Measurements from ENCODE around the gene CPA4.

Gene CPA4

DNA sequence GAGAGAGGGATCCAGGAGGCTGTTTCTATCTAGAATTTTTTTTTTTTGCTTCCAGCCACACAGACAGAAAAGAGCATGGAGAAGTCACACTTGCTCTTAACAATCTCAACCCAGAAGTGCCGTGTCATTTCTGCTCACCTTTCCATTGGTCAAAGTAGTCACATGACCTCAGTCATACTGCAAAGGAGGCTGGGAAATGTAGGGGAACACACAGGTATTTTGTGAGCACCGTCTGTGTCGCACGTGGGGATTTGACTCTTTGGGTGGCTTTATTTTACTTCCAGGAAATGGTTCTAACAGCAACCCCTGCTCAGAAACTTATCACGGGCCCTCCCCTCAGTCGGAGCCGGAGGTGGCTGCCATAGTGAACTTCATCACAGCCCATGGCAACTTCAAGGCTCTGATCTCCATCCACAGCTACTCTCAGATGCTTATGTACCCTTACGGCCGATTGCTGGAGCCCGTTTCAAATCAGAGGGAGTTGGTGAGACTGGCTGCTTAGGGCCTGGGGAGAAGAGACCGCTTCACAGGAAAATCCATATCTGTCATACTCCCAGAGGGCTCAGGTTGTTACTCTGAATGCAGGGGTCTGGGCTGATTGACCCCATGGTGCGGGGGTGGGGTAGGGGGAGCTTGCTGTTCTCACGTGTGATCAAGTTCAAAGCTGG is 74.3 kb downstream of the CPA4 start:
- TF ChIP-seq, protein P1, sequence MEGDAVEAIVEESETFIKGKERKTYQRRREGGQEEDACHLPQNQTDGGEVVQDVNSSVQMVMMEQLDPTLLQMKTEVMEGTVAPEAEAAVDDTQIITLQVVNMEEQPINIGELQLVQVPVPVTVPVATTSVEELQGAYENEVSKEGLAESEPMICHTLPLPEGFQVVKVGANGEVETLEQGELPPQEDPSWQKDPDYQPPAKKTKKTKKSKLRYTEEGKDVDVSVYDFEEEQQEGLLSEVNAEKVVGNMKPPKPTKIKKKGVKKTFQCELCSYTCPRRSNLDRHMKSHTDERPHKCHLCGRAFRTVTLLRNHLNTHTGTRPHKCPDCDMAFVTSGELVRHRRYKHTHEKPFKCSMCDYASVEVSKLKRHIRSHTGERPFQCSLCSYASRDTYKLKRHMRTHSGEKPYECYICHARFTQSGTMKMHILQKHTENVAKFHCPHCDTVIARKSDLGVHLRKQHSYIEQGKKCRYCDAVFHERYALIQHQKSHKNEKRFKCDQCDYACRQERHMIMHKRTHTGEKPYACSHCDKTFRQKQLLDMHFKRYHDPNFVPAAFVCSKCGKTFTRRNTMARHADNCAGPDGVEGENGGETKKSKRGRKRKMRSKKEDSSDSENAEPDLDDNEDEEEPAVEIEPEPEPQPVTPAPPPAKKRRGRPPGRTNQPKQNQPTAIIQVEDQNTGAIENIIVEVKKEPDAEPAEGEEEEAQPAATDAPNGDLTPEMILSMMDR (conservative IDR thresholded peaks at IDR 0.05; ENCODE audit: low read depth): no peak
- POLR2A ChIA-PET (ENCODE audit: low non-redundant PET): interaction anchor here (0.6 kb wide), 1 partner anchor 162 kb away, joined by 3 read pairs; no protein-coding TSS in a partner anchor
- peak overlapping the region; percentile 56; the same call in 1 of the 2 replicates for H3K27ac ChIP-seq
- no peak for DNase-seq (ENCODE audit: low spot score)
- CTCF ChIA-PET: no interaction called here

DNA sequence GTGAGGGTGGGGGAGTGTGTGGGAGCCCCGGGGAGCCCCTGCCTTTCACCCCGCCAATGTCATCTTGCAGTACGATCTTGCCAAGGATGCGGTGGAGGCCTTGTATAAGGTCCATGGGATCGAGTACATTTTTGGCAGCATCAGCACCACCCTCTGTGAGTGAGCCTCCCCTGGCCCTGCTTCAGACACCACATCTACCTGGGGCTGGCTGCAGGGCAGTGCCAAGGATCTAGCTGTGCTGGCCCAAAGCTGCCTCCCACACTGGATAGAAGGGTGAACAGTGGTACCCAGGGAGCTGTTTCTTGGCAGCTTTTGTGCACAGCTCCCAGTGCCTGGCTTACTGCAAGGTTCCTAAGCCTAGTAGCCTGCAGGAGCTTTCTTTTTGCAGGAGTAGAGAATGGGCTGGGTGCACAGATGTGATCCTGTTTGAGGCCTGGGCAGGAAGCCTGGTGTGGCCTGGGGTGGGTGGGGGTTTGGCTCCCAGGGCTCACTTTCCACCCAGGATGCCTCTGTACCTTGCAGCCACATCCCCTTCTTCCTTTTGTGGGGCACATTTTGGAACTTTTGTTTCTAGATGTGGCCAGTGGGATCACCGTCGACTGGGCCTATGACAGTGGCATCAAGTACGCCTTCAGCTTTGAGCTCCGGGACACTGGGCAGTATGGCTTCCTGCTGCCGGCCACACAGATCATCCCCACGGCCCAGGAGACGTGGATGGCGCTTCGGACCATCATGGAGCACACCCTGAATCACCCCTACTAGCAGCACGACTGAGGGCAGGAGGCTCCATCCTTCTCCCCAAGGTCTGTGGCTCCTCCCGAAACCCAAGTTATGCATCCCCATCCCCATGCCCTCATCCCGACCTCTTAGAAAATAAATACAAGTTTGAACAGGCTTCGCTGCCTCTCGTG is 75.1 kb downstream of the CPA4 start:
- DNase-seq (ENCODE audit: low spot score): no peak
- POLR2A ChIA-PET (ENCODE audit: low non-redundant PET): interaction anchor here (0.6 kb wide), 1 partner anchor 161 kb away, joined by 3 read pairs; no protein-coding TSS in a partner anchor
- CTCF ChIA-PET: no interaction called here
- H3K27ac ChIP-seq: peak overlapping the region; percentile 56
- TF ChIP-seq, protein P1 (conservative IDR thresholded peaks at IDR 0.05; ENCODE audit: low read depth): no peak

DNA sequence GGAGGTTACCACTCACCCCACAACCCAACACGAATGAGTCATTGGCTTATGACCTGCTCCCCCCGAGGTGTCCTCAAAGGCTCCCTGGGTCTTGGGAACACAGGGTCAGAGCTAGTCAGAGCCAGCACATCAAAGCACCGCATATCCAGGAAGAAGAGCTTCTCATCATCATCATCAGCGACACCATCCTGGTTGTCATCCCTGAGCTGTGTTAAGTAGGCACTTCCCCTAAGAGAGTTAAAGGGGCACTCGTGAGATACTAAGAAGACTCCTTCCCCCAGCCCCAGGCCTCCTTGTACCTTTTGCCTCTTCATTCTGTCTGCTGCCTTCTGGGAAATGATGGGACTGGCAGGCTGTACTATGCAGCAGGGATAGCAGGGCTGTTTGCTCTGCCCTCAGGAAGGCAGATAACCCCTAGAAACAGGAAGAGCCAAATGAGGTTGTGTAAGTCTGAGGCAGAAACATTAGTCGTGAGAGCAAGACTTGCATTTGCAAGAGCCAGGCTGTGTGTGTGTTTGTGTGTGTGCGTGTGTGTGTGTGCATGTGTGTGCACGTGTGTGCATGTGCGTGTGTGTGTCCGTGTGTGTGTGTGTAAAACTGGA is 76.2 kb downstream of the CPA4 start:
- ChIA-PET CTCF (no interaction called here), POLR2A (ENCODE audit: low non-redundant PET) (no interaction called here)
- peak overlapping the region; percentile 56 for H3K27ac ChIP-seq
- TF ChIP-seq, protein P1 (conservative IDR thresholded peaks at IDR 0.05; ENCODE audit: low read depth): no peak
- DNase-seq (ENCODE audit: low spot score): no peak

DNA sequence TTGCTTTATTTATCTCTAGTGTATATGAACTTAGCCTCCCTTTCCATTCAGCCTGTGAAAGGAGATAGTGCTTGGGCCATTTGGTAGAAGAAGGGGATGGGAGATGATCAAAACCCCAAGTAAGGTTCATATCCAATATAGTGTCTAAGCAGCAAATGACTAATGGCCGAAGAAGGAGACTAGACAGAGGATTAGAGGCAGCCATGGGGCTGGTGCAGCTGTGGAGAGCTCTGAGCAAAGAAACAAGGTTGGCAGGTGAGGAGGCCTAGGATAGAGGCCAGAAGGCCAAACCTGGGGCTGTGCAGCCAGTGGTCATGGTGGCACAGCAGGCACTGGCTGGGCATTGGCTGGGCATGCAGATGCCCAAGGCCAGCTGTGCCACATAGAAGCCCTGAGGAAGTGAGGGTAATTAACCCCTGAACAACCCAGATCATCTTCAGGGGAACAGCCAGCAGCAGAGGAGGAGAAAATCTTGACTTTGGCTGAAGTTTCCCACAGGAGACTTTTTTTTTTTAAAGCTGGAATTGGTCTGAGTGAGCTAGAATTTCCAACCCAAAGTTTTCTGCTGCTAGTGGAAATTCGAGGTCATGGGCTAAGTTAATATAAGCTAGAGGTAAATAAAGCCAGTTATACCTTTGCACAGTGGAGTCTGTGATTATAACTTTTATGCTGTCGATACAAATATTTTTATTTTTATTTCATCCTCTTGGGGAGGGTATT is 77.0 kb downstream of the CPA4 start:
- TF ChIP-seq, protein P1 (conservative IDR thresholded peaks at IDR 0.05; ENCODE audit: low read depth): no peak
- DNase-seq (ENCODE audit: low spot score): no peak
- H3K27ac ChIP-seq: peak overlapping the region; percentile 56
- ChIA-PET POLR2A (ENCODE audit: low non-redundant PET) (no interaction called here), CTCF (no interaction called here)

DNA sequence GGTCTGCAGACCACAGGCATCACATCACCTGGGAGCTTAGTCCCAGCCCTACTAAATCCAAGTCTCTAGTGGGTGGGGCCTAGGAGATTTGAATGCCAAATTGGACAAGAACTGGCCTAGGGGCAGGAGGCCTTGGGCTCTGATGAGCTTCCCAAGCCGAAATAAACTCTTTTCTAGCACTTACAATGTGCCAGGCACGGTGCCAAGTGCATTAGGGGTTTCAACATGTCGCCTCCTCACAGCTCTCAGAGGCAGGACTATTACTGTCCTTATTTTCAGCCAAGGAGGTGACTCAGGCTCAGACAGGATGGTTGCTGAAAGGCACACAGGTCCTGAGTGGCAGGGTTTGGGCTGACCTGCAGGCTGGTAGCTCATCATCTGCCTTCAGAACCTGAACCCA is 78.1 kb downstream of the CPA4 start:
- H3K27ac ChIP-seq: peak overlapping the region; percentile 100
- TF ChIP-seq, protein P1 (conservative IDR thresholded peaks at IDR 0.05; ENCODE audit: low read depth): no peak
- no peak for DNase-seq (ENCODE audit: low spot score)
- CTCF ChIA-PET: interaction anchor here (0.6 kb wide), 1 partner anchor 21 kb away, joined by 3 read pairs; no protein-coding TSS in a partner anchor
- POLR2A ChIA-PET (ENCODE audit: low non-redundant PET): no interaction called here

Measured in RWPE1 (cell line).